HepG2 (cell line): Measurements from ENCODE around the gene CLCA1.

ENCODE experiments used
- SRSF4 ChIP-seq: fragments of 200-400 bp; formaldehyde crosslinking; IDR thresholded peaks from one replicate; pipeline ENCODE4 v1.6.1; 2018; ENCODE audit warnings: mild to moderate bottlenecking, low read depth, low read length, moderate library complexity; ENCODE audit not compliant: poor library complexity, severe bottlenecking
- ZGPAT ChIP-seq: IDR thresholded peaks from 2 replicates; pipeline ENCODE4 v1.6.1; 2016; ENCODE audit warnings: mild to moderate bottlenecking
- ZNF891 ChIP-seq: sonication (generic); formaldehyde crosslinking; IDR thresholded peaks from 2 replicates; pipeline ENCODE4 v1.5.0; 2020; ENCODE audit warnings: mild to moderate bottlenecking, missing genetic modification reagents
- TF ChIP-seq, protein P1 (sequence below): IDR thresholded peaks from 2 replicates; pipeline ENCODE4 v1.6.1; 2016; ENCODE audit warnings: missing compliant biosample characterization, missing genetic modification reagents, borderline replicate concordance
- TF ChIP-seq, protein P2 (sequence below): sonication (generic); formaldehyde crosslinking; IDR thresholded peaks from 2 replicates; pipeline ENCODE4 v1.8.1; 2023; ENCODE audit warnings: missing genetic modification reagents, inconsistent platforms, borderline replicate concordance

GRCh38 chr1:86450847-86451246, 17.9 kb upstream of the CLCA1 start:
- no peak for TF ChIP-seq SRSF4
- TF ChIP-seq ZGPAT, result no peak
- TF ChIP-seq, protein P1, sequence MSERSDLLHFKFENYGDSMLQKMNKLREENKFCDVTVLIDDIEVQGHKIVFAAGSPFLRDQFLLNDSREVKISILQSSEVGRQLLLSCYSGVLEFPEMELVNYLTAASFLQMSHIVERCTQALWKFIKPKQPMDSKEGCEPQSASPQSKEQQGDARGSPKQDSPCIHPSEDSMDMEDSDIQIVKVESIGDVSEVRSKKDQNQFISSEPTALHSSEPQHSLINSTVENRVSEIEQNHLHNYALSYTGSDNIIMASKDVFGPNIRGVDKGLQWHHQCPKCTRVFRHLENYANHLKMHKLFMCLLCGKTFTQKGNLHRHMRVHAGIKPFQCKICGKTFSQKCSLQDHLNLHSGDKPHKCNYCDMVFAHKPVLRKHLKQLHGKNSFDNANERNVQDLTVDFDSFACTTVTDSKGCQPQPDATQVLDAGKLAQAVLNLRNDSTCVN (CRISPR knock-in tag), result no peak
- no peak for TF ChIP-seq ZNF891 (CRISPR knock-in tag)
- TF ChIP-seq, protein P2, sequence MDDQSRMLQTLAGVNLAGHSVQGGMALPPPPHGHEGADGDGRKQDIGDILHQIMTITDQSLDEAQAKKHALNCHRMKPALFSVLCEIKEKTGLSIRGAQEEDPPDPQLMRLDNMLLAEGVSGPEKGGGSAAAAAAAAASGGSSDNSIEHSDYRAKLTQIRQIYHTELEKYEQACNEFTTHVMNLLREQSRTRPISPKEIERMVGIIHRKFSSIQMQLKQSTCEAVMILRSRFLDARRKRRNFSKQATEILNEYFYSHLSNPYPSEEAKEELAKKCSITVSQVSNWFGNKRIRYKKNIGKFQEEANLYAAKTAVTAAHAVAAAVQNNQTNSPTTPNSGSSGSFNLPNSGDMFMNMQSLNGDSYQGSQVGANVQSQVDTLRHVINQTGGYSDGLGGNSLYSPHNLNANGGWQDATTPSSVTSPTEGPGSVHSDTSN, result no peak
